GM19193 (cell line): ENCODE data around the gene CYSTM1.

Experiments used
- POLR2A ChIP-seq: IDR thresholded peaks from 4 replicates; pipeline ENCODE4 v1.6.1; 2011; ENCODE audit not compliant: insufficient read depth, insufficient read length; ENCODE audit errors: extremely low read depth

The CYSTM1 gene

DNA sequence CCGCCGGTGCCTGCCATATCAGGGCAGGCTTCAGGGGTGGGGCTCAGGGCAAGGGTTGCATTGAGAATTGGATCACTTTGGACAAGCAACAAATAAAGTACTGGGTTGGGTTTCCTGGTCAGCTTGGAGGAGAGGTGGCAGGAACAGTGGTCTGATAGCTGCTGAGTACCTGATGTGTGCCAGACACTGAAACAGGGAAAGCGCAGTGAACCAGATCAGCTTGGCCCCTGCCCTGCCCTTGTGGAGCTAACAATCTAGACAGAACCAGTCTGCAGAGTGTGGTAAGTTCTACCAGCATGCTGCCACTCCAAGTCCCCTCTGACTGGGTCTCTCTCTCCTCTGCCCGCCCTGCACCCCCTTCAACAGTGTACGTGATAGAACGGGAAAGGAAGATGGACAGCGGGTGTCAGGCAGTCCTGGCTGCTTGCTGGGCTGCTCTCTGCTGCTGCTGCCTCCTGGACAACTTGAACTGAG, 53.4 kb downstream of the CYSTM1 start:
- no peak for TF ChIP-seq POLR2A

DNA sequence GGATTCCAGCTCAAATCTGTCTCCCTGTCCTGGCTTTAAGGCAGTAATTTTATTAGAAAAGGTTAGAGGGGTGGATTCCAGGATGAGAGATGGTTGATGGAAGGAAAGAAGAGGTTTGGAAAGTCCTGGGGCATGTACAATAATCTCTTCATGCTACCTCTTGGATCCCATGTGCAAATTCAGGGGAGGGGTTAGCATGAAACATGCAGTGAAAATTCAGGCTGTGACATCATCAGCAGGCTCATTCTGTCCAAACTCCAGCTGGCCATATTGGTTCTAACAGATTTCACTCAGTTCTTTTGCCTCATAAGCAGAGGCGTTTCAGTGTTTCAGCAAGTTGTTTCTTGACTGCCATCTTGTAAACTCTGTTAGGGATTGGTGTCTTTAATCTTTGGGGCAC, 55.4 kb downstream of the CYSTM1 start:
- TF ChIP-seq POLR2A: no peak

DNA sequence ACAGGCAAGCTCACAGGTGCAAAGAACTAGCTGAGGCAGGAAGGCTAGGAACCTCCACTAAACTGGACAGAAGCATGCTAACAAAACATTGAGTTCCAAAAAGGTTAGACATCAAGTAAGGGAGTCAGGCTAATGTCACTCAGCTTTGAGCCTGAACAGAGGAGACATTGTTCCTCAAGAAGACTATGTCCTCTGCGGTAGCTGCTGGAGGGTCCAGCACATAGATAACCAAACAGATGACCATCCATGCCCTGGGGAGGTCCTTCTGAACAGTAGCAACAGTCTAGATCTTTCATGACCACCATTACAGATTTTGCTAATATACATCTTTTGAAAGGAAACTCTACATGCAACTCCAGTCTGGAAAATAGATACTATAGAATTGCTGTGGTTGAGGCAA, 57.7 kb downstream of the CYSTM1 start:
- no peak for TF ChIP-seq POLR2A

GRCh38 chr5:140234377-140234989, 59.5 kb downstream of the CYSTM1 start:
- TF ChIP-seq POLR2A: no peak

DNA sequence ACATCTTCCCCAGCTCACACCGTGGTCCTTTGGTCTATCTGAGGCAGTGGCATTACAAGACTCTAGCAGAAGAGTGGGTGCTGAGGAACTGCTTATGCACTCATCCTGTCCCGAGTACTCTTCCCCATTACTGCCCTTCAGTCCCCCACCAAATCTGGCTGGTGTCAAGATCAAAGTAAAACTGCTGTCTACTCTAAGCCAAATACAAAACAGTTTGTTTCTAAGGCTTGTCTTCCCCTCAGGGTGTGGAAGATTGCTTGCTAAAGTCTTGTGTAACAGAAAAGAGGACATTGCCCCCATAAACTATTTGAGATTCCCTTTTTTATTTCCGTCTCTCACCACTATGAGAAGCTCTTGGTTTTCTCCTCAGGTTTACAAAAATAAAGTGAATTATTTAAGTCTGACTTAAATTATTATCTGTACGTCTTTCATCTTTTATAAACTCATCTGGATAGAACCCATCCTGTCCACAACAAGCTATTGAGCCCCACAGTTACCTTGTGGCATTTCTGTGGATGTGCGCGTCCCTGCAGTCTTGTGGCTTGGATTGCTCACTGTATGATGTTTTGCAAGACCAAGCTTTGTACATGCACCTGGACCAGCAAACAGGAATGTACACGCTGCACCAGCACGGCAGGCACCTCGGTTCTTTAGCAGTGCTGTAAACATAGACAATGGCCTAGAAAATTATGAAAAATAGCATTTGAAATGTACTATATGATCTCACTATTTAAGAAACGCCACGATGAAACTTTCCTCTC, 61.0 kb downstream of the CYSTM1 start:
- no peak for TF ChIP-seq POLR2A

DNA sequence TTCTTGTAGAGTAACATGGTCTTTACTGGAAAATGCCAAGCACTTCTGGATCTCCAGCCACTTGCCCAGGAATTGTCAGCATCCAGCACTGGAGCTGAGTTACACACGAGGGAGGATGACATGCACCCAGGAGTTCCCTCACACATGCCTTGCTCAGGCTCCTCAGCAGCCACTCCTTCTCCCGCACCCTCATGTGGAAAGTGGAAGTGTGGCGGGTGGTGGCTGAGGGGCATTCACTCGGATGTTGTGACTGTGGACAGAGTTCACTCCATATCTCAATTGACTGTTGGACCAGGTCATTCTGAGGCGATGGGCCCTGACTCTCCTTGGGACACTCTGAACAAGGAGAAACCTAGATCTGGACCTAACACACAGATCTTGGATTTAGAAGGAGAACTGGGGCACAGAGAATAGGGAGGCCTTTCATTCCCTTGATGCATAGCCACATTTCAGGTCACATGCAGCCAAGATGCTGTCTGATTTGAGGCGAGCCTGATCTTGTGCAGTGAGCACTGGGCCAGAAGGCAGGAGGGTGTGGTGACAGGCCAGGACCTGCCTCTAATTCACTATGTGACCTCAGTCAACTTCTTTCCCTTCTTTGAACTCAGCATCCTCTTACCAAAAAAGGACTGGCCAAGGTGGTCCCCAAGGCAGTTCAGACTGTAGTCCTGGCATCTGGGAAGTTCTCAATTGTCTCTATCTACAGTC, 62.1 kb downstream of the CYSTM1 start:
- TF ChIP-seq POLR2A: no peak

DNA sequence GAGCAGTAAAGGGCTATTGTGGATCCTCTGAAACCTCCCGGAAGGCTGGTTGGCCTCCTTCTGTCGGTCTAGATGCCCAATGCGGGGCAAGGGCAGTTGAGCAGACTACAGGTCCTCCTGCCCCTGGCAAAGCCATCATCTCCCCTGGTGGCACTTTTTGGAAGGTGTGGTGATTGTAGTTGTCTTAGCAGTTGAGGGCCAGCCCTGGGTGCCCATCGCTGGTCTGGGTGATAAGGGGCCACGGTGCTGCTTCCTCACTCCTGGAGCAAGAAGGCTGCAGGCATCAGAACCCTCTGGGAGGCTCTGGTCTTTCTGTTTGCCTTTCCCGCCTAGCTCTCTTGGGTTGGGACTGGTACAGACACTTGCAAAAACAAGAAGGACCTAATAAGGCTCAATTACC, 63.8 kb downstream of the CYSTM1 start:
- no peak for TF ChIP-seq POLR2A

- TF ChIP-seq POLR2A: no peak
These were observed 64.5 kb downstream of the CYSTM1 start for GRCh38 chr5:140239461-140239860.

GRCh38 chr5:140239939-140240700, 65.1 kb downstream of the CYSTM1 start:
- TF ChIP-seq POLR2A: no peak

DNA sequence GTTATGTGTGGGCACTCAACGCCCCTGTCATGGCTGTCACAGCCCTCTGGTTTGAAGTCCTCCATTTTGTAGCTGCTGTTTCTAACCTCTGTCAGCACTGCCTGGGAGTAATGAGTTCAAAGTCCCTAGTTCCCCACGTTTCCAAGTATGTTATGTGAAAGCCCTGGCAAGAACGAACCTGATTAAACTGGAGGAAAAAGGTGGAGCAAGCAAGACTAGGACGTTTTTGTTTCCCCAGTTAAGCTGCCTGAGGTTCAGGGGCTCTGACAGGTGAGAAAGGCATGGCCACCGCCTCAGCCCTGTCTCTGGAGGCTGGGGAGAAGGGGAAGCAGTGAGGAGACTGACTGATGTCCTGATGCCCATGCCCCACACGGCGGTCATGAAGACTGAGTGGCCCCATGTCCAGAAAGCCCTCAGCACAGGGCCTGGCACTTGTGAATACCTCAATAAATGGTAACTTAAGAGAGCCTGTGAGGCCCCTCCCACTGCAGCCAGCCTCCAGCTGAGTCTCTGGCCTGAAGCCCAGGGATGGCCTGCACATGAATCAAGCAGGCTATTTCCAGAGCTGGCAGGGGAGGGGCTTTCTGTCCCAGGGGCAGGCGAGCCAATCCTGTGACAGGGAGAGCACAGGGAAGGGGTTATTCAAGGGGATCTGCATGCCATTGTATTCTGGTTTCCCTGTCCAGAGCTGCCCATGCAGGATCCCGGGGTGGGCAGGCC, 66.2 kb downstream of the CYSTM1 start:
- no peak for TF ChIP-seq POLR2A

GRCh38 chr5:140242099-140242498, 67.1 kb downstream of the CYSTM1 start:
- TF ChIP-seq POLR2A: no peak

- TF ChIP-seq POLR2A: no peak
These were observed 68.0 kb downstream of the CYSTM1 start for GRCh38 chr5:140242890-140243585.

- no peak for TF ChIP-seq POLR2A
These were observed 68.8 kb downstream of the CYSTM1 start for GRCh38 chr5:140243706-140244250.
